Cardiac fibroblast (primary cell): ENCODE data around the gene FAM170B.
A peak's percentile ranks its signal among the peaks of the same experiment; 100 is the strongest.

Experiments used
- DNase-seq, 2 donors: peaks; one replicate each; pipeline versions ENCODE4 v3.0.0 to v3.0.0-alpha.2; 2010; ENCODE audit warnings: low read depth in 2 of 2
- H3K4me3 ChIP-seq, 2 donors: replicated peaks in 1 of 2; 1 replicate in 1 of 2; 2 replicates in 1 of 2; pipeline ENCODE4 v1.5.1; 2011; ENCODE audit warnings: low read depth in 2 of 2, low read length in 2 of 2, mild to moderate bottlenecking in 2 of 2, moderate library complexity in 1 of 2
- CTCF ChIP-seq: IDR thresholded peaks from one replicate; pipeline ENCODE4 v1.5.1; 2011; ENCODE audit warnings: low read depth, mild to moderate bottlenecking, low read length, inconsistent platforms

Gene FAM170B

GRCh38 chr10:49164559-49165188 is 30.9 kb upstream of the FAM170B start:
- peak; percentile 46 to 53 for DNase-seq
- H3K4me3 ChIP-seq, result no peak overlapping the region
- TF ChIP-seq CTCF, result peak; percentile 77

GRCh38 chr10:49163741-49164140 is 29.9 kb upstream of the FAM170B start:
- H3K4me3 ChIP-seq, result no peak overlapping the region
- peak in 1 of 2 donors; percentile 40 for DNase-seq
- TF ChIP-seq CTCF, result no peak

GRCh38 chr10:49162761-49163310 is 29.0 kb upstream of the FAM170B start:
- DNase-seq, result no peak
- no peak overlapping the region for H3K4me3 ChIP-seq
- TF ChIP-seq CTCF, result no peak

- no peak for DNase-seq
- no peak for TF ChIP-seq CTCF
- H3K4me3 ChIP-seq, result no peak overlapping the region
Observed at GRCh38 chr10:49162063-49162462, 28.2 kb upstream of the FAM170B start.

- peak; percentile 51 for TF ChIP-seq CTCF
- H3K4me3 ChIP-seq, result no peak overlapping the region
- DNase-seq, result peak; percentile 60 to 68
Observed at GRCh38 chr10:49161411-49161997, 27.7 kb upstream of the FAM170B start.

GRCh38 chr10:49160814-49161213 is 27.0 kb upstream of the FAM170B start:
- TF ChIP-seq CTCF, result no peak
- no peak overlapping the region for H3K4me3 ChIP-seq
- DNase-seq, result no peak
